Measurements from ENCODE around the gene PPIL1. TPM values are rescaled to one million over a fixed set of nuclear protein-coding genes. Genes with fewer than 3 reads are reported as not detected.

Gene PPIL1
- total and polyA plus RNA-seq, 2 of the 13 experiments (the other 11 are each of a cell fraction or from before 2014, with no cell fraction given): 74.2 to 144 TPM

DNA sequence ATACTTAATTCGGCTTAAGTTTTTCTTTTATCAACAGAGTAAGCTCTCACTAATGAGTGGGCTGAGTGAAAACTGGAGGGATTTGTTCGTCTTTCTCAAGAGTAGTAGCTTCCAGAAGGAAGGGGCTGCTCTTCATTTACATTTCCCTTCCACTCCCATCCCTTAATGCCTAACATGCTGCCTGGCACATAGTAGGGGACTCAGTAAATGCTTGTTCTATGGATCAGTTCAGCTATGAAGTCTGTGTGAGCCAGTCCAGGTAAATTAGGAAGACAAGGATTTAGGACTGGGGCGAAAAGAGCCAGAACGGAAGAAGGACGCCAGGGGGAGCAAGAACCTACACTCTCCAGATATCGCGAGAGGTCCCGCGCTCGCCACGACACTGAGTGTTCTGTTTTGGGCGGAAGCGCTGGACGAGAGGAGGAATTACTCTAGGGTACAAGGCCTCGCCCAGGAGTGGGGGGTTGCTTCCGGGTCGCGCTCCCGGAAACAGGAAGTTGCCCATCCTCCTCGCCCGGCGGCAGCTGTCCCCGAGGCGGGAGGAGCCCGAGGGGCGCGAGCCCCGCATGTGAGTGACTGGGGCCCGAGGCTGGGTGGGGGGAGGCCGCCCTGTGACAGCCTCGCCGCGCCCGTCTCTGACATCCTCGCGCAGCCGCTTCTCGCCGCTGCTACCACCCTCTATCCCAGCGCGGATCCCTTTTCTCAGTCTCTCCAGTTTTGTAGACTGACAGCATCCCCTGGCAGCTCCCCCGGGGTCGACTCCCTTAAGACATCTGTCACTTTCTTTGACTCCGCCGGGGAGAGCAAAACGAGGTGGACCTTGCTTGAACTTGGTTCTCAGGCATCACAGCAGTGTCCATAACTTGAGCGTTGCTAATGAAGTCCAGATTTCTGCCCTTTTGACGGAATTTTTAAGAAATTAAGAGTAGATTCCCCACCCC is 11.1 kb upstream of the PPIL1 start, which contains the start of gene C6orf89 (continued):
- TF ChIP-seq KIAA2018 (CRISPR knock-in tag; IDR thresholded peaks at IDR 0.05; ENCODE audit: borderline replicate concordance) (no peak), ZNF788 (CRISPR knock-in tag; IDR thresholded peaks at IDR 0.05; ENCODE audit: borderline replicate concordance) (peak; percentile 97; the same call in 1 of the 2 replicates), ELF3 (CRISPR knock-in tag; IDR thresholded peaks at IDR 0.05) (peak; percentile 99), ZNF580 (CRISPR knock-in tag; IDR thresholded peaks at IDR 0.05; ENCODE audit: borderline replicate concordance, low read depth) (peak; percentile 90; the same call in 1 of the 2 replicates), KMT2B (CRISPR knock-in tag; IDR thresholded peaks at IDR 0.05) (peak; percentile 99), MBNL3 (CRISPR knock-in tag; conservative IDR thresholded peaks at IDR 0.05) (no peak), ZNF234 (CRISPR knock-in tag; conservative IDR thresholded peaks at IDR 0.05) (no peak; the same call in 1 of the 2 replicates), ZSCAN22 (CRISPR knock-in tag; IDR thresholded peaks at IDR 0.05) (no peak), DRAP1 (CRISPR knock-in tag; IDR thresholded peaks at IDR 0.05) (peak; percentile 79), MAFG (CRISPR knock-in tag; IDR thresholded peaks at IDR 0.05) (no peak), ESRRA (CRISPR knock-in tag; IDR thresholded peaks at IDR 0.05; ENCODE audit: low read depth) (peak; percentile 86; the same call in 1 of the 2 replicates)
- TF ChIP-seq, protein P1, sequence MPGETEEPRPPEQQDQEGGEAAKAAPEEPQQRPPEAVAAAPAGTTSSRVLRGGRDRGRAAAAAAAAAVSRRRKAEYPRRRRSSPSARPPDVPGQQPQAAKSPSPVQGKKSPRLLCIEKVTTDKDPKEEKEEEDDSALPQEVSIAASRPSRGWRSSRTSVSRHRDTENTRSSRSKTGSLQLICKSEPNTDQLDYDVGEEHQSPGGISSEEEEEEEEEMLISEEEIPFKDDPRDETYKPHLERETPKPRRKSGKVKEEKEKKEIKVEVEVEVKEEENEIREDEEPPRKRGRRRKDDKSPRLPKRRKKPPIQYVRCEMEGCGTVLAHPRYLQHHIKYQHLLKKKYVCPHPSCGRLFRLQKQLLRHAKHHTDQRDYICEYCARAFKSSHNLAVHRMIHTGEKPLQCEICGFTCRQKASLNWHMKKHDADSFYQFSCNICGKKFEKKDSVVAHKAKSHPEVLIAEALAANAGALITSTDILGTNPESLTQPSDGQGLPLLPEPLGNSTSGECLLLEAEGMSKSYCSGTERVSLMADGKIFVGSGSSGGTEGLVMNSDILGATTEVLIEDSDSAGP (CRISPR knock-in tag; IDR thresholded peaks at IDR 0.05; ENCODE audit: borderline replicate concordance): peak; percentile 93; the same call in 1 of the 2 replicates
- TF ChIP-seq, protein P2, sequence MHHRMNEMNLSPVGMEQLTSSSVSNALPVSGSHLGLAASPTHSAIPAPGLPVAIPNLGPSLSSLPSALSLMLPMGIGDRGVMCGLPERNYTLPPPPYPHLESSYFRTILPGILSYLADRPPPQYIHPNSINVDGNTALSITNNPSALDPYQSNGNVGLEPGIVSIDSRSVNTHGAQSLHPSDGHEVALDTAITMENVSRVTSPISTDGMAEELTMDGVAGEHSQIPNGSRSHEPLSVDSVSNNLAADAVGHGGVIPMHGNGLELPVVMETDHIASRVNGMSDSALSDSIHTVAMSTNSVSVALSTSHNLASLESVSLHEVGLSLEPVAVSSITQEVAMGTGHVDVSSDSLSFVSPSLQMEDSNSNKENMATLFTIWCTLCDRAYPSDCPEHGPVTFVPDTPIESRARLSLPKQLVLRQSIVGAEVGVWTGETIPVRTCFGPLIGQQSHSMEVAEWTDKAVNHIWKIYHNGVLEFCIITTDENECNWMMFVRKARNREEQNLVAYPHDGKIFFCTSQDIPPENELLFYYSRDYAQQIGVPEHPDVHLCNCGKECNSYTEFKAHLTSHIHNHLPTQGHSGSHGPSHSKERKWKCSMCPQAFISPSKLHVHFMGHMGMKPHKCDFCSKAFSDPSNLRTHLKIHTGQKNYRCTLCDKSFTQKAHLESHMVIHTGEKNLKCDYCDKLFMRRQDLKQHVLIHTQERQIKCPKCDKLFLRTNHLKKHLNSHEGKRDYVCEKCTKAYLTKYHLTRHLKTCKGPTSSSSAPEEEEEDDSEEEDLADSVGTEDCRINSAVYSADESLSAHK (CRISPR knock-in tag; IDR thresholded peaks at IDR 0.05; ENCODE audit: borderline replicate concordance): 0 out of 2 replicates have a peak, but pooled peaks have one; percentile 60

Data from HepG2 (cell line).